WI38 (cell line): Measurements from ENCODE around the gene BTD.
"Not testable (repeated sequence)": the region's sequence is repeated elsewhere in the genome, so short reads cannot be mapped to it uniquely, and the experiment has no call there.

Experiments
- H3K4me3 ChIP-seq: 2 replicates; pipeline ENCODE4 v1.5.1; 2011; ENCODE audit warnings: low read depth, mild to moderate bottlenecking, control low read depth, low read length
- TF ChIP-seq, protein P1 (sequence below): IDR thresholded peaks from 2 replicates; pipeline ENCODE4 v1.5.1; 2012; ENCODE audit warnings: low read depth, mild to moderate bottlenecking, control low read depth, low read length

Gene BTD

DNA sequence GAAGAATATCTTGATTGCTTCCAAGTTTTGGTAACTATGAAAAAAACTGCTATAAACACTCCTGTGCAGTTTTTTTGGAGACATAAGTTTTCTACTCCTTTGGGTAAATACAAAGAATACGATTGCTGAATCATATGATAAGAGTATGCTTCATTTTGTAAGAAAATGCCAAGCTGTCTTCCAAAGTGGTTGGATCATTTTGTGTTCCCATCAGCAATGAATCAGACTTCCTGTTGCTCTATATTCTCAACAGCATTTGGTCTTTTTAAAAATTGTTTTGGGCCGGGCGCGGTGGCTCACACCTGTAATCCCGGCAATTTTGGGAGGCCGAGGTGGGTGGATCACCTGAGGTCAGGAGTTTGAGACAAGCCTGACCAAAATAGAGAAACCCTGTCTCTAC is 14.5 kb downstream of the BTD start:
- no peak overlapping the region for H3K4me3 ChIP-seq
- TF ChIP-seq, protein P1, sequence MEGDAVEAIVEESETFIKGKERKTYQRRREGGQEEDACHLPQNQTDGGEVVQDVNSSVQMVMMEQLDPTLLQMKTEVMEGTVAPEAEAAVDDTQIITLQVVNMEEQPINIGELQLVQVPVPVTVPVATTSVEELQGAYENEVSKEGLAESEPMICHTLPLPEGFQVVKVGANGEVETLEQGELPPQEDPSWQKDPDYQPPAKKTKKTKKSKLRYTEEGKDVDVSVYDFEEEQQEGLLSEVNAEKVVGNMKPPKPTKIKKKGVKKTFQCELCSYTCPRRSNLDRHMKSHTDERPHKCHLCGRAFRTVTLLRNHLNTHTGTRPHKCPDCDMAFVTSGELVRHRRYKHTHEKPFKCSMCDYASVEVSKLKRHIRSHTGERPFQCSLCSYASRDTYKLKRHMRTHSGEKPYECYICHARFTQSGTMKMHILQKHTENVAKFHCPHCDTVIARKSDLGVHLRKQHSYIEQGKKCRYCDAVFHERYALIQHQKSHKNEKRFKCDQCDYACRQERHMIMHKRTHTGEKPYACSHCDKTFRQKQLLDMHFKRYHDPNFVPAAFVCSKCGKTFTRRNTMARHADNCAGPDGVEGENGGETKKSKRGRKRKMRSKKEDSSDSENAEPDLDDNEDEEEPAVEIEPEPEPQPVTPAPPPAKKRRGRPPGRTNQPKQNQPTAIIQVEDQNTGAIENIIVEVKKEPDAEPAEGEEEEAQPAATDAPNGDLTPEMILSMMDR = no peak

DNA sequence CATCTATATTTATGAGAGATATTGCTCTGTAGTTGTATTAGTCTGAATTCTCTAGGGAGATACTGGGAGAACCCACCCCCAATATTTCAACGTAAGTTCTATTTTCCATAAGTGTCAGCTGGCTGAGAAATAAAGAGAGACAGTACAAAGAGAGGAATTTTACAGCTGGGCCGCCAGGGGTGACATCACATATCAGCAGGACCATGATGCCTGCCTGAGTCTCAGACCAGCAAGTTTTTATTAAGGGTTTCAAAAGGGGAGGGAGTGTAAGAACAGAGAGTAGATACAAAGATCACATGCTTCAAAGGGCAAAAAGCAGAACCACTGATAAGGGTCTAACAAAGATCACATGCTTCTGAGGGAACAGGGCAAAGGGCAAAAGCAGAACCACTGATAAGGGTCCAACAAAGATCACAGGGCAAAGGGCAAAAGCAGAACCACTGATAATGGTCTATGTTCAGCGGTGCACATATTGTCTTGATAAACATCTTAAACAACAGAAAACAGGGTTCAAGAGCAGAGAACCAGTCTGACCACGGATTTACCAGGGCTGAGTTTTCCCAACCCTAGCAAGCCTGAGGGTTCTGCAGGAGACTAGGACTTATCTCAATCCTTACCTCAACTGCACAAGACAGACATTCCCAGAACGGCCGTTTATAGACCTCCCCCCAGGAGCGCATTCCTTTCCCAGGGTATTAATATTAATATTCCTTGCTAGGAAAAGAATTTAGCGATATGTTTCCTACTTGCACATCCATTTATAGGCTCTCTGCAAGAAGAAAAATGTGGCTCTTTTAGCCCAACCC is 18.3 kb downstream of the BTD start:
- H3K4me3 ChIP-seq = not testable (repeated sequence)

DNA sequence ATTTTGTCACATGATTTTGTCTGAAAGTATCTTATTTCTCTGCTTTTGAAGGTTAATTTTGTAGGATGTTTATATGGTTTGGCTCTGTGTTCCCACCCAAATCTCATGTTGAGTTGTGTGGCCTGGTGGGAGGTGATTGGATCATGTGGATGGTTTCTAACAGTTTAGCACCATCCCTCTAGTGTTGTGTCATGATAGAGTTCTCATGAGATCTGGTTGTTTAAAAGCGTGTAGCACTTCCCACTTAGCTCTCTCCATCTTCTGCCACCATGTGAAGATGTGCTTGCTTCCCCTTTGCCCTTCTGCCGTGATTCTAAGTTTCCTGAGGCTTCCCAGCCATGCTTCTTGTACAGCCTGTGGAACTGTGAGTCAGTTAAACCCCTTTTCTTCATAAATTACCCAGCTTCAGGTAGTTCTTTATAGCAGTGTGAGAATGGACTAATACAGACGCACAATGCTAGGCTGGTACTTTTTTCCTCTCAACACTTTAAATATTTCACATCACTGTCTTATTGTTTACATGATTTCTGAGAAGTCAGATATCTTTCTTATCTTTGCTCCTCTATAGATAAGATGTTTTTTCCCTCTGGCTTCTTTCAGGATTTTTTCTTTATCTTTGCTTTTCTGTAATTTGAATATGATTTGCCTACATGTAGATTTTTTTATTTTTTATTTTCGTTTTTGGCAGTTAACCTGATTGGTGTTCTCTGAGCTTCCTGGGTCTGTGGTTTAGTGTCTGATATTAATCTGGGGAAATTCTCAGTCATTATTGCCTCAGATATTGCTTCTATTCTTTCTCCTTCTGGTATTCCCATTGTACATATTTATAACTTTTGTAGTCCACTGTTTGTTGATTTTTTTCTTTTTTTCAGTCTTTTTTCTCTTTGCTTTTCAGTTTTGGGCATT is 22.2 kb downstream of the BTD start:
- H3K4me3 ChIP-seq = no peak overlapping the region
- TF ChIP-seq, protein P1 = no peak

DNA sequence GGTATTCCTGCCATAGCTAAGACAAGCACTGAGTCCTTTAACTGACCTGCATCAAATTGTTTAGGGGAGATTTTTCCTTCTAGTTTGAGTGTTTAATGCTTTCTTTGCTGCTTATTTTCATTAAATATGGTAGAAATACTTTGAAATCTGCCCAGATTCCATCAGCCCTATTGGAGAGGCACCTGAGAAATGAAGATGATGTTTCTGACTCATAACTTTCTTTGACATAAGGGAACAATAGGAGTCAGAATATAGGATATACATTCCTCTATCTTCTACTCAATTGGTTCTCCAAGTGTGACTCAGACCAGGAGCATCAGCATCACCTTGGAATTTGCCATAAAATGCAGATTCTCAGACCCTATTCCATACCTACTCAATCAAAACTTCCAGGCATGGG is 27.4 kb downstream of the BTD start:
- TF ChIP-seq, protein P1 = no peak

DNA sequence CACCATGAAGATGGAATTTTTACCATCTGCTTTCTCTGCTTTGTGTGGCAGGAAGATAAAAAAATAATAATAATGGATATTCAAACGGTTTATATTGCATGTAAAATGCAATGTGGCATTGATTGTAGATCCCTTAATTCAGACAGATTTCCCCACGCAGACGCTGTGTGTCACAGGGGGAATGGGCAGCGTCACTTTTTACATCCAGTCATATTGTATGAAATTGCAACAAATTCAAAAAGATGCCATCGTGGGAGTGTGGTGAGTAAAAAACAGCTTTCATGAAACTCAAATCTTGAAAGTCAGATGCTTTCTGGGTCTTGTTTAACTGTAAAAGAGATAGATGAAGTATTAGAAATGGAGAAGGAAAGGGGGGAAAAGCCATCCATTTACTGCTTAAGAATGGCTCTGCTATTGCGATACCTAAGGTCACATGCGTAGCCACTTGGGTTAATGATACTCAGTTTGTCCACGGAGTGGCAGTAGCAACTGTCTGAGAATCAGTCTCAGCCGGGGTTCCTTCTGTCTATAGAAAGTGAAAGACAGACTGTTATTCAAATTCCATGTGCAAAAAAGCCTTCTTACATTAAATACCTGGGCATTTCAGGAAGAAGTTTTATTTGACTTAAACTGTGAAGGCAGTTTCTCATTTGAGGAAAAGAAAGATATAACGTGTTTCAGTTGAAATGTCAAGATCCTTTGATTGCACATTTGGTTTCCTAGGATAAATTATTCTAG is 28.5 kb downstream of the BTD start:
- H3K4me3 ChIP-seq = peak overlapping the region; percentile 47
- TF ChIP-seq, protein P1 = peak; percentile 26; the same call in 1 of the 2 replicates

More for the DNA sequence above, 27.4 kb downstream of the BTD start:
- H3K4me3 ChIP-seq = no peak overlapping the region

DNA sequence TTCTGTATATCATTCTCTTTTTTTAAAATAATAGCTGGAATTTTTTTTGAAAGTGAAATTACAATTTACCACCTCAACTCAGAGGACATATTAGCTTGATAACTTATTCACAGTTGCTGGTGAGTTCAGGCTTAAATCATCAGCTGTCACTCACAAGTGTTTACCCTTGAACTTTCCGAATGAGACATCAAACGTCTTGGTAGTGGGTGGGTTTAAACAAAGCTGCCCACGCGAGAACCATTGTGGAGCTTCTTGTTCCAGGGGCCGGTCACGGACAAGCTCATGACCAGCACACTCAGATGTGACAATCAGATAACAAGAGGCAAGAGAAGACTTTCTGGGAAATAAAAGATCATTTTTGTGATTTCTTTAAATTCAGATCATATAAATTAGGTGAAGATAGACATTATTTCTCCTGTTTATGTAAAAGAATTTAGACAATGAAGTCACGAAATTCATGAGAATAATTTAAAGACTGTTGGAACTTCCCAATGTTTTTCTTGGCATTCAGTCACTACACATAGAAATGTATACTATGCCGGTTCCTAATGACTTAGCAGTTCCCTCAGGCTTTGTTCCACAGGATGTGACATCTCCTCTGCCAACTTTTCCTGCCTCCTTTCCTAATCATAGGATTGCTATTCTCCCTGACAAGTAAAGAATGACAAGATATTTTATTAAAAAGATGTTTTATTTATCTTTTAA is 29.3 kb downstream of the BTD start:
- TF ChIP-seq, protein P1 = no peak
- peak overlapping the region; percentile 47 for H3K4me3 ChIP-seq
